Measurements from ENCODE around the gene TPSG1.

GRCh38 chr16:1178295-1178910 is 46.7 kb downstream of the TPSG1 start:
- no peak for TF ChIP-seq CTCF (conservative IDR thresholded peaks at IDR 0.05 in 1 of 2, IDR thresholded peaks at IDR 0.05 in 1 of 2; ENCODE audit: extremely low read depth in 1 of 2, insufficient read depth in 1 of 2, low read depth in 1 of 2, low read length in 2 of 2)
- no peak for TF ChIP-seq EZH2 (IDR thresholded peaks at IDR 0.05; ENCODE audit: borderline replicate concordance, low read length)

Data from mammary epithelial cell (primary cell).